GM19395 (cell line): Measurements from ENCODE around the gene FAM83D.
"Not testable (repeated sequence)": the region's sequence is repeated elsewhere in the genome, so short reads cannot be mapped to it uniquely, and the experiment has no call there.

Source experiments
- ATAC-seq: cut with Tn5 transposase; IDR thresholded peaks from one replicate; pipeline ENCODE4 v1.9.1; 2021; ENCODE audit warnings: mild to moderate bottlenecking, moderate library complexity; ENCODE audit not compliant: unreplicated experiment

The FAM83D gene

DNA sequence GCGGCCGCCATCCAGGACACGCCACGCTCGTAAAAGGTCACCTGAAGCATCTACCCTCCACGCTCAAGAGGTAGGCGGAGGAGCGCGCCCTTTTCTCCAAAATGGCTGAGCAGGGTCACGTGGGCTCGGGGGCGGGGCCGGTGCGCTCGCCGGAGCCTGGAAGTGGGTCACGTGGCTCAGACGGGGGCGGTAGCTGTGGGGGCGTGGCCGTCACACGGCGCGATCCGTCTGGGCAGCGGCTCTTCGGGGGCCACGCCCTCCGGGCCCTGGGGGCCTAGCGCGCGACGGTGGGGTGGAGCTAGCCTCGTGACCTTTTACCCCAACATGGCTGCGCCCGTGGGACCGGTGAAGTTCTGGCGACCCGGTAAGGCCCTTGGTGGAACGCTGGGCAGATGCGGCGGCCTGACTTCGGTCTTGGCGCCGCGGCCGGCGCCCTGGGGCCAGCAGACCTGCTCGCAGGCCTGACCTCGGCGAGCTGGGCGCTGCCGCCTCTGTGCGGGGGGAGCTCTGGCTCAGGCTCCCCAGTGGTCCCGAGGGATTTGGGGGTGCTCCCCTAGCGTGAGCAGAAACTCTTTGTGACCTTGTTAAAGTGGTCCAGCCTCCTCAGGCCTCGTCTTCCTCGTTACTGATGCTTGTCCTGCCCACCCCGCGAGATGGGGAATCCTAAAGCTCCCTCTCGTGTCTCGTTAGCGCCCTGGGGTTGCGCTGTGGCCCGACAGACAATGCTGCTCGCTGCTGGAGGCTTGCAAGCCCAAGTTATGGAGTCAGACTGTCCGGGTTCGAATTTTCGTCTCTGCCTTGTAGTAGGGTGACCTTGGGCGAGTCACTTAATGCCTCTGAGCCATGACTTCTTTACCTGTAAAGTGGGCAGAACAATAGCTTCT lies 36.1 kb downstream of the FAM83D start, which contains the start of gene DHX35:
Gene DHX35, plus strand, starts transcription at position 301 of the 884 bp plus-strand sequence. Its CDS starts 24 bp downstream, at position 325.
- ATAC-seq: peak; percentile 96

GRCh38 chr20:38962928-38963401 lies 36.7 kb downstream of the FAM83D start:
- no peak for ATAC-seq

- ATAC-seq: no peak
Measured at GRCh38 chr20:38963745-38964144, 37.5 kb downstream of the FAM83D start.

GRCh38 chr20:38965264-38965663 lies 39.0 kb downstream of the FAM83D start:
- no peak for ATAC-seq

DNA sequence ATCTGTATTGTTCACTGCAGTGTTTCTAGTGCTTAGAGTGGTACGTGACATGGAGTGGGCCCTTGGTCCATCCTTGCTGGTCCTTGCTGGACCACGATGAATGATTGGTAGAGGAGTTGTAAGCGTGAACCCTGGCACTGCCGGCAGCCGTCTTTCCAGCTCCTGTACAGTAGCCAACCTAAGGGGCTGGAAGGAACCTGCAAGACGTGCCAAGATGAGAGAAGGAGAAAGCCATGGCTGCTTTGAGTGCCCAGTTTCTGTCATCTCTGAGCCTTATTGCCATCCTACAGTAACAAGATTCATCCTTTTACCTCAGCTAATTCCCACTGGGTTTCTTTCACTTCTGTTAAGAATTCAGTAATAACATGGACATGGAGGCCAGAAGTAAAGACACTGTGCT lies 41.9 kb downstream of the FAM83D start:
- no peak for ATAC-seq

GRCh38 chr20:38969708-38970107 lies 43.5 kb downstream of the FAM83D start:
- ATAC-seq: no peak

GRCh38 chr20:38970302-38970701 lies 44.1 kb downstream of the FAM83D start:
- no peak for ATAC-seq

GRCh38 chr20:38973107-38973506 lies 46.9 kb downstream of the FAM83D start:
- no peak for ATAC-seq

DNA sequence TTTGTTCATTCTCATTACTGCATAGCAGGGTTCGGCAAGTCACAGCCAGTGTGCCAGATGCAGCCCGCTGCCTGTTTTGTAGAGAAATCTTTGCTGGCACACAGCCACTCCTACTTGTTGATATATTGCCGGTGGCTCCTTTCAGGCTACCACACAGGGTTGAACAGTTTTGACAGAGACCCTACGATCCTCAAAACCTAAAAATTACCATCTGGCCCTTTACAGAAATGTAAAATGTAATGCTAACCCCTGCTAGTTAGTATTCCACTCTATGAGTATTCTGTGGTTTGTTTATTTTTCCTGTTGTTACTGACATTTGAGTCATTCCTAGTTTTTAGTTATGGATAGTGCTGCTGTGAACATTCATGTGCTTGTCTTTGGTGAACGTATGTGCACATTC lies 47.4 kb downstream of the FAM83D start:
- ATAC-seq: no peak

DNA sequence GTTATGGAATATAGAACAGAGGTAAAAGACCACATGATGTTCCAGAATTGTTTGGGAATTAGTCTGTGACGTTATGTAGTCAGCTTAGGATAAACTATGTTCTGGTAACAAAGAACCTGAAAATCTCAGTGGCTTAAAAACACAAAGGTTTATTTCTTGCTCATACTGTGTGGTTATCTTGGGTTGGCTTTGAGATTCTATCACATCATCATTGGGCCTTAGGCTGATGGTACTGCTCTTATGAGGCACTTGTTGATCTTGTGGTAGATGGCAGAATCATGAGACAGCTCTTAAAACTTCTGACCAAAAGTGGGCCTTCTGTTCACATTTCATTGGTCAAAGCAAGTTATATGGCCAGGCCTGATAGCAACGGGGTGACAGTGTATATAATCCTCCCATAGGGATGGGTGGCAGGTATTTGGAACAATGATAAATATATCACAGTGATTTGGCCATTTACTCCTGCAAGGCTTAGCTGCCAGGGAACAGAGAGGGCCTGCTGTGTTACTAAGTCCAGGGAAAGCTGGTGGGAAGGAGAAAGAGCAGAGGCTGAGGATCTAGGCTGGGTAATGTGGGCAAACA lies 49.4 kb downstream of the FAM83D start:
- no peak for ATAC-seq

DNA sequence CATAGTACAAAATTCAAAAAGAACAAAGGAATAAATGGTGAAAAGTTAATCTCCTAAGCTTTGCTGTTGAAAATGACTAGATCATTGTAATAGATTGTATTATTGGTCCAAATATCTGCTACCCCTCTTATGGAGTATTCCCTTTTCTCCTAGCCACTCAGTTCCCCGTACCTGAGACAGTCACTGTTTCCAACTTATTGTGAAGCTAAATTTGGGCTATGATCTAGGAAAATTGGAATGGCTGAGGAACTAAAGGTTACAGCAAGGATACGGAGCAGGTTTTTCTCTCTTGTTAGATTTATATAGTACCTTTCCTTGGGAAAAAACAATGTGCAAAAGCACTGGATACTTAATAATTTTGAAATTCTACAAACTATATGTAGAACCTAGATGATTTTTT lies 53.2 kb downstream of the FAM83D start:
- no peak for ATAC-seq

GRCh38 chr20:38979842-38980241 lies 53.6 kb downstream of the FAM83D start:
- ATAC-seq: no peak

DNA sequence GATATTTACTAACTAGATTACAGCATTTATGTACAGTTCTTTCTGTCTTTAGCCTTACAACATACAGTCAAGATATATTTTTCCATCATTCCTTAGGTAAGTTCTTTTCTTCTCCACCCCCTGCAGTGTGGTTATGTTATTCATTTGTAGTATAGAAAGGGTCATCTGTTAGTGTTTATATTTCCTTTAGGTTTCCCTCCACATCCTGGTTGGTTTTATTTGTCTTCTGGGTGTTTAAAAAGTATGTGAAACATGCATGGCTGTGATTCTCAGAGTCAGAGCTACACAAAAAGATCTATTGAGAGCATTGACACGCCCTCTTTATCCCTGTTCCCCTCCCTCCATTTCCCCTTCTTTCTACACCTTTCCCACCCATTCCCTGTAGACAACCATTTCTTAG lies 56.1 kb downstream of the FAM83D start:
- no peak for ATAC-seq

DNA sequence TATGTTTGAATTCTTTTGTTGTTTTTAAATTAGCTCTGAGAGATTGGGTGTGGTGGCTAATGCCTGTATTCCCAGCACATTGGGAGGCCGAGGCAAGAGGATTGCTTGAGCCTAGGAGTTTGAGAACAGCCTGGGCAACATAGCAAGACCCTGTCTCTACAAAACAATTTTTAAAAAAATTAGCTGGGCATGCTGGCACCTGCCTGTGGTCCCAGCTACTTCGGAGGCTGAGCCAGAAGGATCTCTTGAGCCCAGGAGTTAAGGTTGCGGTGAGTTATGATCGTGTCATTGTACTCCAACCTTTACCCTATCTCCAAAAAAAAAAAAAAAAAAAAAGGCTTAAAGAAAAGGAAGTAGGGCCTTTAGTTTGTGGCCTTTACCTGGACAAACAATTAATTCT lies 58.8 kb downstream of the FAM83D start:
- ATAC-seq: no peak

DNA sequence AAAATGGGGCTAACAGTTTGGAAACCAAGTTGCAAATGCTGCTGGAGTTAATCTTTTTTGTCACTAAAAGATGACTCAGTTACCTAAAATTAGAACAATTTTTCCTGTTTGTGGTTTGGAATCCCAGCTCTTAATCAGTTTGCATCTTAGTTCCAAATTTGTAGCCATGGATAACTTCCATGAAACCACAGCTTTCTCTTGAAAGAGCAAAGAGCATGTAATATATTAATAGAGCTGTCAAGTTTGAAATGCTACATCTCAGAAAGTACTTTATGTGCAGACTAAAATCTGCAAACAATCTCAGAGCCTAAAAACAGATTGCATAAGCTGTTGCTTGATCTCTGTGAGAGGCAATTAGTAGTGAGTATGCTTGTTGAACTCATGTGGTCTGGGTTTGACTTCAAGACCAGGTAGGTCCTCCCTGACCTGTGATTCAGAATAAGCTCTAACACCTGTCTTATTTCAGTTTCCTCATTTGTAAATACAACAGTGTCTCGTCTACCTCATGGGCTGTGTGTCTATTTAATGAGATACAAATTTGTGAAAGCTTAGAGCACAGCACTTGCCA lies 59.5 kb downstream of the FAM83D start:
- ATAC-seq: no peak

DNA sequence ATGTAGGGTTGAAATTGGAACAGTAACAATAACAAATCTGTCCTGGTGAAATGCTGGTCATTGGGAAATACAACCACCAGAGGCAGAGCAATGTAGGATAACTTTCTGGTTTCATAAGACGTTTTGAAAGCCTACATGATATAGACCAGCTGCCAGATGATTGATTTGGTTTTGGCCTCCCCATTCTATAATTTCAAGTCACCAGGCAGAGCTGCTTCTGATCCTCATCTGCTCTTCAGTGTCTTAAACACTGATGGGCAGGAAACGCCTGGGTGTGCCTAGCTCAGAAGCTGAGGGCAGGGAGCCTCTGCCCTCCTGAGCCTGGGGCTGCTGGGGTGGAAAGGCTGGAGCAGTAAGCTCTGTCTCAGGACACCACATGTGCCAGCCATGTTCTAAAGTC lies 60.4 kb downstream of the FAM83D start:
- peak; percentile 50 for ATAC-seq

DNA sequence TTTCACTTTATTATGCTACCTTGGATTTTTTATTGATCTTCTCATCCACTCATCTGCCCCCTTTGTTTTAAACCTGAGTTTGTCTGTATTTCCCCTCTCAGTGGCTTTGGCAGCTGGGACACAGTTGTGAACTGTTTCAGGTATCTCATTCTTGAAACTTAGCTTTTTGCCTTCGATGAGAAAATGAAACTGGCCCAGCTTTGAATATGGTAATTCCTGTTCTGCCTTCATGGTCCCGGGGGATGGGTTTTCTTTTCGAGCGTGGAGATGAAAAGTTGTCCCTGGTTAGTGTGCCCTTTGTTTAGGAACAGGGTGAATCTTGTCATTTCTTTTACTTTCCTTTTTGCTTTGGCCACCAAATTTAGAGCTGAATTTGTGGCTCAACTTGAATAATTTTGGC lies 61.6 kb downstream of the FAM83D start:
- ATAC-seq: peak; percentile 85

GRCh38 chr20:38990728-38991127 lies 64.5 kb downstream of the FAM83D start:
- ATAC-seq: no peak

DNA sequence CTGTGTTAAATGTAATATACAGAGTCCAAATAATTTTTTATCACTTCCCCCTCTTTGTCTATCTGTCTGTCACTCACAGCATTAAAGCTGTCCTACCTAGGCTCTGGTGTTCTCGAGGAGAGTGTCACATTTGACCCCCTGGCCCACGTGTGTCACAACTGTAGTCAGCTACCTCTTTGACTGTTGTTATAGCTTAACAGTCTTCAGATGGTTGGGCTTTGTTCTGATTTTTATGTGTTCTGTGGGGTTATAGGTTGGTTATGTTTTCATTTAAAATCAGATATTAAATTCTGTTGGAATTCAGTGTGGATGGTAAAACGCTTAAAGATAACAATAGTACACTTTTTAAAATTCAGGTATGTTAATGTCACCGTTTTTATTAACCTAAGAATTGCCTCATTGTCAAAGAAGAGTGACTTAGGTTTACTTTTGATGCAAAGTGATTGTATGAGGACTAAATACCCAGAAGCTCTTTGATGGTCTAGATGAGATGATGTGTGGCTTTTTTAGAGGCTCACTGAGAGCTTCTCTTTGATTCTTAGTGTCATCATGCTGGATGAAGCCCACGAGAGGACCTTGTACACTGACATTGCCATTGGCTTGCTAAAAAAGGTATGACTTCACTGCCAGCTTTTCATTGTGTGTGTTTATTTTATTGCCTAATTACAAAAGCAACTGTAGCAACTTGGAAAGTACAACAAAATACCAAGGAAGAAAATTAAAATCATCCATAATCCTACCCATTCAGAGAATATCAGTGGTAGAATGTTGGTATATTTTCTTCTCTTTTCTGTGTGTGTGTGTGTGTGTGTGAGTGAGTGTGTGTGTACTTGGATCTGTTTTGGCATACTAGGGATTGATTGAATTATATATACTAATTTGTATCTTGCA lies 65.8 kb downstream of the FAM83D start:
- ATAC-seq: no peak

DNA sequence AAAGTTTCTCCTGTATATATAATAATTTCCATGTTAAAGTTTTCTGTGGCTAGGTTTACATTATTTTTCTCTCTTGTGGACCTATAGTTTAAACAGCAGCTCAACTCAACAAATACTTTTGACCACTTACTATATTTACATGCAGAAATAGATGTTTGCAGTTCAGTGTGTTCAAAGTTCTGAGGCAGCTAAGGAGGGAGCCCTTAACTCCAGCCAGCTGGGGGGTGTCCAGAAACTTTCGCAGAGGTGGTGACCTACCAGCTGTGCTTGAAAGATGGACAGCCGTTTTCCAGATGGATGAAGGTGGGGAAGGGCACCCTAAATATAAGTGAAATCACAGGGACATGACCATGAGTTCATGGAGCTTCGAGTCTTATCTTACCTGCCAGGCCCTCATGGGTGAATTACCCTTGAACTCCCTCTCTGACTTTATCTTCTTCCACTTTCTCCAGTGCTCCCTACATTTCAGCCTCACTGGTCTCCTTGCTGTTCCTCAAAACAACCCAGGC lies 69.4 kb downstream of the FAM83D start:
- ATAC-seq: no peak

GRCh38 chr20:38996866-38997265 lies 70.6 kb downstream of the FAM83D start:
- ATAC-seq: not testable (repeated sequence)
